Peyer's patch (tissue), 4 donors: Measurements from ENCODE around the gene USP47. TPM values are rescaled to one million over a fixed set of nuclear protein-coding genes. Genes with fewer than 3 reads are reported as not detected.

Experiments used
- DNase-seq, 3 donors: peaks; one replicate each; pipeline ENCODE4 v3.0.0-alpha.2; 2017 to 2019
- H3K27ac ChIP-seq, 4 donors: fragments of 200-600 bp; sonication (generic); one replicate each; pipeline ENCODE4 v1.5.1; 2016 to 2019
- H3K27me3 ChIP-seq, 2 donors: fragments of 200-600 bp; sonication (generic); one replicate each; pipeline ENCODE4 v1.5.1; 2019
- H3K36me3 ChIP-seq, 3 donors: fragments of 200-600 bp; sonication (generic); one replicate each; pipeline ENCODE4 v1.5.1; 2016 to 2019
- H3K4me1 ChIP-seq, 4 donors: fragments of 200-600 bp; sonication (generic); one replicate each; pipeline ENCODE4 v1.5.1; 2016 to 2019
- H3K4me3 ChIP-seq, 4 donors: fragments of 200-600 bp; sonication (generic); 1 replicate in 3 of 4; 2 replicates in 1 of 4; pipeline ENCODE4 v1.5.1; 2016 to 2019; ENCODE audit warnings: mild to moderate bottlenecking in 1 of 4
- H3K9me3 ChIP-seq, 4 donors: fragments of 200-600 bp; sonication (generic); one replicate each; pipeline ENCODE4 v1.5.1; 2016 to 2019; ENCODE audit warnings: mild to moderate bottlenecking in 1 of 4
- POLR2A ChIP-seq, 2 donors: fragments of 450-650 bp; IDR thresholded peaks; one replicate each; pipeline ENCODE4 v1.5.1; 2017; ENCODE audit warnings: antibody characterized with exemption in 2 of 2, mild to moderate bottlenecking in 2 of 2, moderate library complexity in 2 of 2
- total RNA-seq, 4 donors: library from RNA; depleted of rRNA; stranded (reverse); fragments of >200 nt; gene quantifications; one replicate each; pipeline ENCODE4 v1.1.0, GENCODE V29; 2016
- TF ChIP-seq, protein P1 (sequence below), 6 experiments: fragments of 450-650 bp in 4 of 6; fragments of 200-600 bp in 2 of 6; sonication (generic) in 1 of 6; IDR thresholded peaks; one replicate each; pipeline ENCODE4 v1.5.1; 2017 to 2019; ENCODE audit warnings: antibody characterized with exemption in 6 of 6, mild to moderate bottlenecking in 3 of 6, moderate library complexity in 1 of 6

USP47 gene, protein sequence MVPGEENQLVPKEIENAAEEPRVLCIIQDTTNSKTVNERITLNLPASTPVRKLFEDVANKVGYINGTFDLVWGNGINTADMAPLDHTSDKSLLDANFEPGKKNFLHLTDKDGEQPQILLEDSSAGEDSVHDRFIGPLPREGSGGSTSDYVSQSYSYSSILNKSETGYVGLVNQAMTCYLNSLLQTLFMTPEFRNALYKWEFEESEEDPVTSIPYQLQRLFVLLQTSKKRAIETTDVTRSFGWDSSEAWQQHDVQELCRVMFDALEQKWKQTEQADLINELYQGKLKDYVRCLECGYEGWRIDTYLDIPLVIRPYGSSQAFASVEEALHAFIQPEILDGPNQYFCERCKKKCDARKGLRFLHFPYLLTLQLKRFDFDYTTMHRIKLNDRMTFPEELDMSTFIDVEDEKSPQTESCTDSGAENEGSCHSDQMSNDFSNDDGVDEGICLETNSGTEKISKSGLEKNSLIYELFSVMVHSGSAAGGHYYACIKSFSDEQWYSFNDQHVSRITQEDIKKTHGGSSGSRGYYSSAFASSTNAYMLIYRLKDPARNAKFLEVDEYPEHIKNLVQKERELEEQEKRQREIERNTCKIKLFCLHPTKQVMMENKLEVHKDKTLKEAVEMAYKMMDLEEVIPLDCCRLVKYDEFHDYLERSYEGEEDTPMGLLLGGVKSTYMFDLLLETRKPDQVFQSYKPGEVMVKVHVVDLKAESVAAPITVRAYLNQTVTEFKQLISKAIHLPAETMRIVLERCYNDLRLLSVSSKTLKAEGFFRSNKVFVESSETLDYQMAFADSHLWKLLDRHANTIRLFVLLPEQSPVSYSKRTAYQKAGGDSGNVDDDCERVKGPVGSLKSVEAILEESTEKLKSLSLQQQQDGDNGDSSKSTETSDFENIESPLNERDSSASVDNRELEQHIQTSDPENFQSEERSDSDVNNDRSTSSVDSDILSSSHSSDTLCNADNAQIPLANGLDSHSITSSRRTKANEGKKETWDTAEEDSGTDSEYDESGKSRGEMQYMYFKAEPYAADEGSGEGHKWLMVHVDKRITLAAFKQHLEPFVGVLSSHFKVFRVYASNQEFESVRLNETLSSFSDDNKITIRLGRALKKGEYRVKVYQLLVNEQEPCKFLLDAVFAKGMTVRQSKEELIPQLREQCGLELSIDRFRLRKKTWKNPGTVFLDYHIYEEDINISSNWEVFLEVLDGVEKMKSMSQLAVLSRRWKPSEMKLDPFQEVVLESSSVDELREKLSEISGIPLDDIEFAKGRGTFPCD (N-terminal part only)
- 100 to 1,000 TPM in 1 of 4 donors, 10 to 100 TPM in 3; 62.5 to 170 (median 66.4) TPM for total RNA-seq

DNA sequence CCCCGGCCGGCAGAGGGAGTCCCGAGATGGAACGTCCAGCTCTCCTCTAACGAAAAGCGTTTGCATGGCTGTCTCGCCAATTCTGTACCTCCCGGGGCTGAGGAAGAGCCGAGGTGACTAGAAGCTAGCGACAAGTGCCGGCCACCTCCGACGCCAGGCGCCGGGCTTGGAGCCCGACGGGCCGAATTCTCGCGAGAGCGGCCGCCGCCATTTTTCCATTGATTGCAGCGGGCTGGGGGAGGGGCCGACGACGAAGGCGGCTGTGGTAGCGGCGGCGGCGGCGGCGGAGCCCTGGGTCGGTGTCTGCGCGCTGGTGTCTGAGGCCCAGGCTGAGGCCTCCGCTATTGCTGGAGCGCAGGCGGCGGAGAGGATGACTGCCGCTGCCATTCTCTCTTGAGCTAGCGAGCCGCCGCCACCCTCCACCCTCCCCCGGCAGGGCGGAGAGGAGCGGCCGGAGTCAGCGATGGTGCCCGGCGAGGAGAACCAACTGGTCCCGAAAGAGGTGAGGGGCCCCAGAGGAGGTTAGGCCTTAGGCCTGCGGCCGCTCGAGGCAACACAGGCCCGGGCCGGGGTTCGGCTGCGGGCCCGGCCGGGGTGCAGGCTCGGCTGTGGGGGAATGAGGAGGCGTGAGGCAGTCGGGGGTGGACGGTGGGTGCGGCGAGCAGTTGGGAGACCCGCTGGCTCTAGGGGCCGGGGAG lies at the start of gene USP47:
Gene USP47 (plus strand): TSS at position 250 of the 698 bp plus-strand sequence. CDS start 214 bp downstream, at position 464.
- Histone ChIP-seq H3K27me3 (no peaks in the 10 kb centered on the region), H3K9me3 (no peaks in the 10 kb centered on the region), H3K4me1 (peaks cover 0 to 27% (median 7%) of the 10 kb centered on the region in 4 donors), H3K27ac (peak within 1 kb of the TSS; percentile 93 to 98 (median 96)), H3K4me3 (peak within 1 kb of the TSS; percentile 71 to 88 (median 80)), H3K36me3 (no peaks in the 10 kb centered on the region)
- TF ChIP-seq POLR2A (IDR thresholded peaks at IDR 0.05): peak; percentile 77 to 78
- TF ChIP-seq, protein P1, sequence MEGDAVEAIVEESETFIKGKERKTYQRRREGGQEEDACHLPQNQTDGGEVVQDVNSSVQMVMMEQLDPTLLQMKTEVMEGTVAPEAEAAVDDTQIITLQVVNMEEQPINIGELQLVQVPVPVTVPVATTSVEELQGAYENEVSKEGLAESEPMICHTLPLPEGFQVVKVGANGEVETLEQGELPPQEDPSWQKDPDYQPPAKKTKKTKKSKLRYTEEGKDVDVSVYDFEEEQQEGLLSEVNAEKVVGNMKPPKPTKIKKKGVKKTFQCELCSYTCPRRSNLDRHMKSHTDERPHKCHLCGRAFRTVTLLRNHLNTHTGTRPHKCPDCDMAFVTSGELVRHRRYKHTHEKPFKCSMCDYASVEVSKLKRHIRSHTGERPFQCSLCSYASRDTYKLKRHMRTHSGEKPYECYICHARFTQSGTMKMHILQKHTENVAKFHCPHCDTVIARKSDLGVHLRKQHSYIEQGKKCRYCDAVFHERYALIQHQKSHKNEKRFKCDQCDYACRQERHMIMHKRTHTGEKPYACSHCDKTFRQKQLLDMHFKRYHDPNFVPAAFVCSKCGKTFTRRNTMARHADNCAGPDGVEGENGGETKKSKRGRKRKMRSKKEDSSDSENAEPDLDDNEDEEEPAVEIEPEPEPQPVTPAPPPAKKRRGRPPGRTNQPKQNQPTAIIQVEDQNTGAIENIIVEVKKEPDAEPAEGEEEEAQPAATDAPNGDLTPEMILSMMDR (IDR thresholded peaks at IDR 0.05): peak in 5 of 6 experiments; percentile 37 to 87 (median 70)
- DNase-seq: peak; percentile 90 to 96 (median 95)

DNA sequence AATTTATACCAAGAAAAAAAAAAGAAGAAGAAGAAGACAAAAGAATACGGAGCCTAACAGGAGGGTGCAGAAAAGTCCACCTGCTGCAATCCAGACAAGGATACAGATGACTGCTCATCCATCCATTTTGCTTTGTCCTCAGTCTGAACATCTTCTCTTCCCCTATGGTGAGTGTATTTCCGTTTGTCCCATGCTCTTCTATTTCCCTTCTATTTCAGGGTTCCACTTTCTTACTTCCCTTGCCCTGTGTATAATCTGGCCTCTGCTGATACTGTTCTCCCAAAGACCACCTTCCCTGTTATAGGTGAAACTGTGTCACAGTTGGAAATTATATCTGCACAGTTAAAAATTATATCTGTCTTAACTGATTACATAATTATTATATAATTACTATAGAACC lies 48.7 kb upstream of the USP47 start:
- Histone ChIP-seq H3K27ac (no peak overlapping the region), H3K4me3 (no peak overlapping the region), H3K36me3 (no peaks in the 10 kb centered on the region), H3K9me3 (no peaks in the 10 kb centered on the region), H3K4me1 (no peaks in the 10 kb centered on the region), H3K27me3 (no peaks in the 10 kb centered on the region)
- TF ChIP-seq, protein P1 (IDR thresholded peaks at IDR 0.05): no peak
- TF ChIP-seq POLR2A (IDR thresholded peaks at IDR 0.05): no peak
- no peak for DNase-seq

DNA sequence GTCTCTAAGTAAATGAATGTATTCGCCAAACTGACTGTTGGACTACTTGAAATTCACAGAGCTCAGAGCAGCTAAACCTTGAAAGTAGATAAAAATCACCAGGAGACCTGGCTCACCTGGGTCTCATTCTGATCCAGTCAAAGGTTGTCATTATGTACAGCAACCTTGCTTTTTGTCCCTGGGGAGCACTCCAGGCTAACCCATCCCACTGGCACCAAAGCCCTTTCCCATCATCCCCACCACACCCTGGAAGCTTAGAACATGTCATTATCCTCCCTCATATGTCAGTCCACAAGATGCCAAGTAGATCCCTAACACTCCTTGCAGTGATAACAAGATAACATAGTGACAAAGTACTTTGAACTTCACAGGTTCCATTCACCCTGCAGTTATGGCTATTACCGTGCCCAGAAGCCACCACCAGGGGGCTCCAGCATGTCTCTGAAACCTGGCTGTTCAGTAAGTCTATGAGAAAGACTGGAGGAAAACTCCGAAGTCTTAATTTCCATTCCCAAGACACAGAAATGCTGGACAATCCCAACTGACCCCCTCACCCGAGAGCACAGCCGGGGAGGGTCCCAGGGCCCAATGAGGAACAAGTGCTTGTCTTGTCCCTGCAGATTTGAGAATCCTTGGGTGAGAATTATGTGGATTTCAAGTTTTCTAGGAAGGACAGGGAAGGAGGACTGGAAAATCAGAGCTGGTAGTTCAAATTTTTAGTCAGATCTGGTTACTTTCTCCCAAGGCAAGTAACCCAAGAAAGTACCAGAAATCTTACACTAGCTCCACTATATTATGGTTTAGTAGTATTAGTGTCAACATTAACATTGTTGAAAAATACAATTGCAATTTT lies 43.0 kb upstream of the USP47 start:
- Histone ChIP-seq H3K27me3 (no peaks in the 10 kb centered on the region), H3K4me1 (no peaks in the 10 kb centered on the region), H3K9me3 (no peaks in the 10 kb centered on the region), H3K36me3 (no peaks in the 10 kb centered on the region), H3K4me3 (no peak overlapping the region), H3K27ac (no peak overlapping the region)
- peak; percentile 77 to 95 (median 81) for DNase-seq
- TF ChIP-seq, protein P1 (IDR thresholded peaks at IDR 0.05): peak; percentile 74 to 94 (median 82)
- TF ChIP-seq POLR2A (IDR thresholded peaks at IDR 0.05): no peak

DNA sequence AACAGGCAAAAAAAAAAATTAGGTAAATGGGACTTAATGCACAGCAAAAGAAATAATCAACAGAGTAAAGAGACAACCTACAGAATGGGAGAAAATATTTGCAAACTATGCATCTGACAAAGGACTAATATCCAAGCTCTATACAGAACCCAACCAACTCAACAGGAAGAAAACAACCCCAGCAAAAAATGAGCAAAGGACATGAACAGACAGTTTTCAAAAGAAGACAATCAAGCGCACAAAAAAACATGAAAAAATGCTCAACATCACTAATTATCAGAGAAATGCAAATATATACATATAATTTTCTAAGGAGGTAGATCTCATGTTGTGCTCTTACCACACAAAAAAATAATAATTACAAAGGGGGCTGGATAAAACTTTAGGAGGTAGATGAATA lies 36.5 kb upstream of the USP47 start:
- no peaks in the 10 kb centered on the region for H3K27me3 ChIP-seq
- no peak overlapping the region for H3K4me3 ChIP-seq
- H3K9me3 ChIP-seq: no peaks in the 10 kb centered on the region
- no peaks in the 10 kb centered on the region for H3K36me3 ChIP-seq
- no peak for TF ChIP-seq POLR2A (IDR thresholded peaks at IDR 0.05)
- TF ChIP-seq, protein P1 (IDR thresholded peaks at IDR 0.05): no peak
- no peak overlapping the region for H3K27ac ChIP-seq
- DNase-seq: no peak
- H3K4me1 ChIP-seq: no peaks in the 10 kb centered on the region
